HG03095 (cell line): Measurements from ENCODE around the gene LRRC63.
"Not testable (repeated sequence)": the region's sequence is repeated elsewhere in the genome, so short reads cannot be mapped to it uniquely, and the experiment has no call there.

ENCODE experiments used
- ATAC-seq: cut with Tn5 transposase; IDR thresholded peaks from one replicate; pipeline ENCODE4 v1.9.1; 2021; ENCODE audit warnings: moderate library complexity; ENCODE audit not compliant: unreplicated experiment

LRRC63 gene

DNA sequence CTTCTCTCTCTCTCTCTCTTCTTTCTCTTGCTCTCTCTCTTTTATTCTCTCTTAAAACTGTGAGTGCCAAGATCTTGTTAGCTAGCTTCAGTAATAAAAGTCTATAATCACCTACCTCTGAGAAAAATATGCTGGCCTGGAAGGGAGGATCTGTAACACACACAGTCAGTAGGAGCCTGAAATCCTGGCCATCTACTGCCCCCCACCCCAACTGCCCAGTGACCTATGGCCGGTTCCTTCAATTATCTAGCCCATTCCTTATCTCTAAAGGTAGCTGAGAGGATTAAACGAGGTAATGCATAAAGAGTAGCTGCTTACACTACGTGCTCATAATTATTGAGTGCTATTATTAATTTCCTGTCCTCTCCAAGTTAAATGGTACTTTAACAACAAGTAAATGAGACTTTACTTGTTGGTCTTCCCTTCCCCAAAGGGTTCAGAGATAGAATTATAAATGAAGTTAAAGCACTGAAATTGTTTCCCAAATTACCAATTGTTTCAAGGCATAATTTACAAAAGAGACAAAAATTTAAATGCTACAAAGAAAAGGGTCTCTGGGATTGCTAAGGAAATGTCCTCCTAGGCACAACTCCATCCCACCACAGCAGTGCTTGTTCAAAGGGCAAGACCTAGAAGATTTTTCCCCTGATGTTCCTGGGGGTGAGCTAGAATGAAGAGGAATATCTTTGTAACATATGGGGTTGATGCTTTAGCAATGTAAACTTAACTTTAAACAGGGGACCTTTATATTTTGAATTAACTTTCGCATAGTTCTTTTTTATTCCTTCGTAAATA is 31.6 kb upstream of the LRRC63 start:
- ATAC-seq: no peak

DNA sequence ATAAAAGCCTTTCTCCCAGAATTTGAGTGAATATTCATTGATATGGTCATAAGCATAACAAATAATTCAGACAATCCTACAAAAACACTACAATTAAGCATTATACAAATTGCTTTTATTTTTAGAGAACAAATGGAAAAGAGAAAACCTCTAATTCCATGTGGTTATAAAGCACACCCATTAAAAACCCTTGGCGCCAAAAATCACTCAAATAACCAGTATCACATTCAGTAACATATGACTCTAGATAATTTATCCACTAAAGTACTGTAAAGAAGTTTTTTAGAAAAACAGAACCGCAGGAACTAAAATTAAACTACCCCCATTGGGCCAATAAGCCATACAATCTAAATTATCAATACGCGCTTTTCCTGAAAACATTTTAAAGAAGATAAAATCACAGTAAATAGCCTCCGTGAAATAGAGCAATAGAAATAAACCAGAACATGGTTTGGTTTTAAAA is 30.3 kb upstream of the LRRC63 start:
- no peak for ATAC-seq

DNA sequence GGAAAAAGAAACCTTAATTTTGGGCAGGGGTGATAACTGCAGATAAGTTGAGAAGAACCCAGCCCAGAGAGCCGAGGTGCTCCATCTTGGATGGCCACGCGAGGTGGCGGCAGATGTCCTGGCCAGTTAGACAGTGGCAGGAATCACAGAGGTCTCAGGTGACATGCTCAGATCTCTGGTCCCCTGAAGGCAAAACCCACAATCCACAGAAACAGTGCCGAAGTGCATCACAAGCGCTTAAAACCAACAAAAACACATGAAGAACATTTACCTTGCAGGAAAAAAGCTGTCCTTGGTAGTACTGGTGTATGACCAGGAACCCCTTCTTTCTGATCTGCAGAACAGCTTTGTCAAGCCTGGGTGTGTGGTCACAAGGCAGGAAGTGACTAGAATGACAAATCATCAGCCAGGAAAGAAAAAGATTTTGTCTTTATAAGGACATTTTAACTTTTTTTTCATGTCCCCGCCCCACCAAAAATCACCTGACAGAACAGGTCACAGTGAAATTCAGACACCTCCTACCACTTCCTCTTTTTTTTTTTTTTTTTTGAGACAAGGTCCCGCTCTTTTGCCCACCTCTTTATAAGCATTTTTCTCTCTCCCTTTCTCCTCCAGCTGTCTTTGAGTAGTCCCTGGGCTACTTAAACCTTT is 29.8 kb upstream of the LRRC63 start, which contains the start of gene LCP1:
TSS of gene LCP1 (minus strand) at position 338 of the 651 bp plus-strand sequence. CDS start 22,515 bp downstream, outside the sequence.
- peak; percentile 51 for ATAC-seq

DNA sequence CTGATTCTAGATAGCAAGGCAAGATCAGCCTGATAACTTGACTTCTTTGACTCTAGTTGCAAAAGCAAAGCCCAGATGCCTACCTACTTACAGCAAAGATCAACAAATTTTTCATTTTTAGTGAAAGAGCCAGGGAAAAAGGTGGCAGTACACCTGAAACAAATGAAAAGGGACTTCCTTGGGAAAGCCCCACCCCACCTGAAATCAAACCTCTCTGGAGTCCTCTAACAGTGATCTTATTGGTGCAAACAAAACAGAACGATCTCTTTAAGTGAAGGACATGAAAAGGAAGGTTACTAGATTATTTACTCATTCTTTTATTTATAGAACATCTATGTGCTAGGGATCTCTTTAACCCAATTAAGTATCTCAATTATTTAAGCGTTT is 29.2 kb upstream of the LRRC63 start:
- no peak for ATAC-seq

DNA sequence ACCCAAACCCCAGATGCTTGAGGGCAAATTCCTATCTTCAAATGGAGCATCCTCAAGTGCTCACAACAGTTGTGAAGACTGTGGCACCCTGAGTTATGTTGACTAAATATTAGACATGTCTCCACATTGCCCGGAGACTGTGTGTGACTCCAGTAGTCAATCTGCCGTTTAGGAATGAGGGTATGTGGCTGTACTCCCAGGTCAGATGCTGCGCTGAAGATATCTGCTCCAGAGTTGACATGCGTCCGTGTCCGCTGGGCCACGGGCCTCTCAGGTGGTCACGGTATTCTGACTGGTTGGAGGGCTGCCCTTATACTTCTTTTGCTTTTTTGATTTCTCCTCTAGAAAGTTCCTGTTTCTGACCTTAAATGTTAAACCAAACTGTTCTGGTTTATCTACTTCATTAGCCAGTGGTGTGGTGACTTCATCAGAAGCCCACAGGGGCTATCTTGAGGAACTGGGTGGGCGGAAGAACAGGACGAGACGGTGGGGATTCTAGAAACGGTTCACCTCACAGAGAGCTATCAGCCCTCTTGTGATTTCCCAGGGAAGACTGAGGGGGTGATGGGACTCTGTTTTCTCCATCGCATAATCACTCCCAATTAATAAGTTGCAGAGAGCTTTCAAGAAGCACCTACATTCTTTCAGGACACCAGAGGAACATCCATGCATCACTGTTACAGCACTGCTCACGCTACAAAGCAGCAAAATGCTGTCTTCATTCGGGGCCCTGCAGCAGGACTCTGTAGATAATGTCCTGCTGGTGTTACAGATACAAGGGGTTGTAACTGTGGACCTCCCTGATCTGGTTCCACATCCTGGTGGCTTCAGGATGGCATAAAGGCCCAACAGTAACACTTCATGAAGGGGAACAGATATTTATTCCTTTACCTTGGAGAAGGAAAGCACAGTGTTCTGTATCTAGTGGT is 28.4 kb upstream of the LRRC63 start:
- ATAC-seq: no peak

DNA sequence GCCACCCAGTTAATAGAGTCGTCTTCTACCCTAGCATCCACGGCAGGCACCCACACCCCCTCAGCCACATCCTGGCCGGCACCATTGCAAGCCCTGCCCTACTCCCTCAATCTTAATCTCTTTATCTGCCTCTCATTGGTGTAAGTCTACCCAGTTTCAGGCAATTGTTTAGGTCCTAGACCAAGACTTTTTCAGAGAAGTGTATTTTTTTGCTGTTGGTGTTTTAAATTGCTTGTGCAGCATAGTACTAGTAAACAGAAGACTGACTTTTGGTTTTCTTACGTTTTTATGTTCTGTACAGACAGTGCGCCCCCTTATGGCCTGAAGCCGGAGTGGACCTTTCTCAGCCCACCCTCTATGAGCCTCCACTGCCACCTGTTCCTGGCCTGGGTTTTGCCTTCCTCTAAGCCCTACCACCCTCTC is 27.4 kb upstream of the LRRC63 start:
- ATAC-seq: peak; percentile 41

DNA sequence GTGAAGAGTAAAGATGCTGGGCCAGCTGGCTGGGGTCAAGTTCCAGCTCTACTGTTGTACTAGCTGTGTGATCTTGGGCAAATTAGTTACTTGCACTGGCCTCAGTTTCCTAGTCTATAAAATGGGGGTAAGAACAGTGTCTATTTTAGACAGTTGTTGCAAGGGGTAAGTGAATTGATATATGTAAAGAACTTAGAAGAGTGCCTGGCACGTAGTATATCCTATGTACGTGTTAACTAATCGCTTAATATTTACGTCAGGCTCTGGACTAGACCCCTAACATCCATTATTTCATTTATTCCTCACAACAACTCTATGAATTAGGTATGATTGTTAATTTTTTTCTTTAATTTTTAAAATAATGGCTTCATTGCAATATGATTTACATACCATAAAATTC is 26.1 kb upstream of the LRRC63 start:
- no peak for ATAC-seq

DNA sequence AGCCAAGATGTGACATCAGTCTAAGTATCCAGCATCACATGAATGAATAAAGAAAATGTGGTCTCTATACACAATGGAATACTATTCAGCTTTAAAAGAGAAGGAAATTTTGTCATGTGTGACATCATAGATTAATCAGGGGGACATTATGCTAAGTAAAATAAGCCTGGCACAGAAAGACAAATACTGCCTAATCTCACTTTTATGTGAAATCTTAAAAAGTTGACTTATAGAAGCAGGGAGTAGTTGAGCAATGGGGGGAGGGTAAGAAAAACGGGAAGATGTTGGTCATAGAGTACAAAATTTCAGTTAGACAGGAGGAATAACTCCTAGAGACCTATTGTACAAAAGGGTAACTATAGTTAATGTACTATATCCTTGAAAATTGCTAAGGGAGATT is 19.3 kb upstream of the LRRC63 start:
- no peak for ATAC-seq

DNA sequence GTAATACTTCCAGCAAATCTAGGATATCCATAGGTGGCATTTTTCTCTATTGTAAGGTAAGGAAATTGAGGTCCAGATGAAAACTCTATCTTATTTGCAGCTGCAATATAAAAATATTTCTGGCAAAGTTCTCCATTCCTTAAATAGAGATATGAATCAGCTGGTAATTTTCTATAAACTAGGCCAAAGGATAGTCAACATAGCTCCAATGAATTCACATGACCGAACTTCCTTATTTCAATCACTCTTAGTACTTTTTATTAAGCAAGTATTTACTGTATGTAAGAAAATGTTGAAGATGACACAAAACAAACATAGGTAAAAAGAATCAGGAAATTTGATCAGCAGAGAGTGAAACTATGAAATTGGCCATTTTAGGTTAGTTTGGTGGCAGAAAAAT is 16.7 kb upstream of the LRRC63 start:
- no peak for ATAC-seq

DNA sequence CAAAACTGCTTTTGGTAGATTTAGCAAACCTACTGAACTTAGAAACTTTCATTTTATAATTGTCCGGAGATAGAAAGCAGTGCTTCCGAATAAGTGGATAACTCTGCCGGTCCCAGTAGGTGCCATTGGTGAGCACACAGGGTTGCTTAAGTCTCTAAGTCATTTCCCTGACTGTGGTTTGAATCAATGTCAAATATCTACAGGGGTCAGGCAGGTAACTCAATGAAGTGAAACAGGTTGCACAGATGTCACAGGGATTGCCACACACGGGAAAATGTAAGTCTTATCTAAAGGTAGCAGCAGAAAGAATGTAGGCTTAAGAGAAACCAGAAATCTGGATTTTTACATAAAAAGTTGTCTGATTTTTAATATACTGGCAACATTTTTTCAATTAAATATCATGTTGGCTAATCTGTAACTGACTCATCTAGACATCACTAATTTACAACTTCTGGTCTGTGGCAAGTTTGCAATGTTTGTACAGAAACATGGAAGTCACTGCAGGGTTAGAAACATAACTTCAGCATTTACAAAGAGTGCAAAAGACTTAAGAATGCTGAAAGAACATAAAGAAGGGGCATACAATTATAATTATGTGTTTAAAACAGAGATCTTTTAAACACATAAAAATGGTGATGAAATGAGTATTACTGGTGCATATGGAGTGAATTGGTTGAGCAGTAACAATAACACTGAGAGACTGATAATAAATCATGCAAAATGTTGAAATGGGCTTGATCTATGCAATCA is 14.3 kb upstream of the LRRC63 start:
- ATAC-seq: no peak

DNA sequence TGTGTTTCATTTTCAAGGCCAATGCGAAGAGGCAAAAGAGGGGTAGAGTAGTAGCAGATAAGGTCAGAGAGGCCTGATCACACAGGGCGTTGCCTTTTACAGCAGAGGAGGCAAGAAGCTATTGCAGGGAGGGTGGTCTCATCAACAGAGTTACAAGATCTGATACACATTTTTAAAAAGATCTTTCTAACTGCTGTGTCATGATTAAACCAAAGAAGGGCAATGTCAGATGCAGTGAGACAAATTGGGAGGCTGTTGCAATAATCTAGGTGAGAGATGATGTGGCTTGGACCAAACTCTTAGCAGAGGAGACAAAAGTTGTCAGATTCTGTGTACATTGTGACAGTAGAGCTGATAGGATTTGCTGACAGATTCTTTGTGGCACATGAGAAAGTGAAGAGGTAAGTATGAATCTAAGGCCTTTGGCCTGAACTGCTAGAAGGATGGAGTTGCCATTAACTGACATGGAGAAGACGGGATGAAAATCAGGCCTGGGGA is 13.0 kb upstream of the LRRC63 start:
- no peak for ATAC-seq

DNA sequence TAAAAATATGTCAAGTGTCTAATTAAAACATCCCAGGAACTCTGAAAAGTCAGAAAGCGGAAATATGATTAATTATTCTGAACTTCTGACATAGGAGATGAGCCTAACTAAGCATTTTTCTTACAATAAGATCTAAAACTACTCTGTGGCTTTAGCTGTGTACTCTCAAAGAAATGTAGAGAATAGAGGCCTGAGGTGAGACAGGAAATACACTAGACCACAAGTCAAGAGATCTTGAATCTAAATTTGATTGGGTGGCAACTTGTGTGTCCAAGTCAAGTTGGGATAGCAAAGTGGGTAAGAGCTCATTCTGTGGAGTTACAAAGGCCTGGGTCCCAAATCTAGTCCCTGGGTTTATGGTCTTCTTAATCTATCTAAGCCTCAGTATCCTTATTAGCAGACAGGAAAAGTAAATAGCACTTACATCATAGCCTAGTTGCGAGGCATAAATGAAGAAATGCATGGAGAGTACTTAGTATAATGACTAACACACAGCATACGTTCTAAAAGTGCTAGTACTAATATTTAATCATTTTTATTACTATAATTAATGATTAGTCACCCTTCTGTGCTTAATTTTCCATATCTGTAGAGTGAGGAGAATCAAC is 9.4 kb upstream of the LRRC63 start:
- no peak for ATAC-seq

DNA sequence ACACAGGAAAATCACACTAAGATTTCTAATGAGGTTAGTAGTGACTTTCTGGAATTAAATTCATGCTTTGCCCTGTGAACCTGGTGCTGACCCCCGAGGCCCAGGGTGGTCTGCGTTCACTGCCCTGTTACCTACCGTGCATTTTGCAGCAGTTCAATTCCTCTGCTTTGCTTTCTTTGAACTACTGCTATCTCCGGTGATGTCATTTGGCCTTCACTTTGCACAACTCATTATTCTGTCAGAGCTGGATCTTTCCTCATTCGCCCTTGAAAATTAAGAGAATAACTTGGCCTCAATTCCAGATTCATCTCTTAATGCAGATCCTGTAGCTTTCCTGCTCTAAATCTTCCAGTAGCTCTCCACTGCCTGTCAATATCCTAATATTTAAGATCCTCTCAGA is 8.8 kb upstream of the LRRC63 start:
- no peak for ATAC-seq

DNA sequence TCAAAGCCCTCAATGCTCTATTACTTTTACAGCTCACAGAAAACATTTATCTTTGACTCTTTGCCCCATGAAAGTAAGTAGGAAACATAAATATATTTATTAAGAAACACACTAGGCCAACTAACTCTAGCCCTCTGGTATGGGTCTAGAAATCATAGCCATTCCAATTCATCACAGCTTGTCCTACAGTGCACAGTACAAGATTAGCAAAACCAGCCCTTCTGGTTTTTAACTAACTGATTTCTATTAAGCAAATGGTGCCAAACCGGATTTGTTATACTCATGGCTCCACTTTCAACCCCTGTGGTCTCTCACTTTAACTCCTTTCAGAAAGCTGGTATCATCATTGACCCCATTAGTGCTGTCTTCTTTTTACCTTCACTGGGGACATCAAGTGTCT is 5.6 kb upstream of the LRRC63 start:
- ATAC-seq: no peak

DNA sequence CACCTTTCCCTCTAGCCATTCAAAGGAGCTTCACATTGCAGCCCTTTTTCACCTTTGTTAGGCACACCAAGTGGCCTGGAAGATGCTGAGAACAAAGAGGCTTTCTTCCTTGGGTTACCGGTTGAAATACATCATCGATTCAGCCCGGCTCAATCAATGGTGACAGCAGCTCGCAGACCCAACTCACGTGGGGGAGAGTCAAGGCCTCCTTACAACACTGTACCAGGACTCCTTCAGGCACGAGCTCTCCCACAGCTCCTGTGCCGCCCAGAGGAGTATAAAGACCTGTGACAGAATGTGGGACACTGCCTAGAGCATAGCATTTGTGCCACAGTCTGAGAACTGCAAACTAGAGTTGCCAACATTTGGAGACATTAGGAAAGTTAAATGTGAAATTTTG is 3.9 kb upstream of the LRRC63 start:
- no peak for ATAC-seq

DNA sequence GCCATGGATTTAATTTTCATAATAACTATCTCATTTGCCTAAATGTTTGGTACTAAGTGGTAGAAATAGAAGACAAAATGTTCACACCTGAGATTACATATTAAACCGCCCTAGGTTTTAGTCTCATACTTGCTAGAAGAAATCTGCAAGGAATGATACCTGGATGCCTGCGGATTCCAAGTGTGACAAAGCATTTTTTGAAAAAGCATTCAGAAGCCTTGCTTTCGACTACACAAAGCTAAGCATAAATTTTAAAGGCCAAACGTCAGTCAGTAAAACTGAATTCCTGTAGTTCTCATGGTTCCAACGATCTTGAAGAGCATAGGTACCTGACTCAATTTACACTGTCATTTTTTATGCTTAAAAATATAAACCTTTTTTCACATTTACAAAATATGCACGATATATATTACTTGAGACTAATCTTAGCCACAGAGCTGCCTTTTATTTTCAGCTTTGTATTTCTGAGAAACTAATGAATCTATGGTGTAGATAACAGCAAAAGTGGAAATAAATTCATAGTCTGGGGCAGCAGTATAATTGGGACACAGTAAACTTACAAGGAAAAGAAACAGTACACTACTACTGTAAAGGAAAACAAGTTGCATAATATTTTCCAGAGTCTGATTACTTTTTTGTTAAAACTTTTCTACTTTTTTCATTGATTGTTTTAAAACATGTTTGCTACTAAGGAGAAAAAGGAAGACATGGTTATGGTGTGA is 1.2 kb upstream of the LRRC63 start:
- no peak for ATAC-seq

DNA sequence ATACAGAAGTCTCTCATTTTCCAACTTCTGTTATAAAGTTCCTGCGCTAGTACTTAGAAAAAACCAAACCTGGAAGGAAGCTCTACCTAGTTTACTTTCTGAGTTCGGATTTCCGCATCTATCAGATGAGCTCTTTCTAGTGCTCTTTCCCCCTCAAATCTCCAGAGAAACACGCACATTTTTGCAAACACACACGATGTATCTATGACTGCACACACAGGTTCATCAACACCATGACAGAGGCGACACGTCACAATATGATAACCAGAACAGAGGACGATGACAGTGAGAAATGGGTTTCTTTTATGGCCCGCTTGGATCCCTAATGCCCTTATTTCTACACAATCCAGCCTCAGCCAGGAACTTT is 629 bp upstream of the LRRC63 start:
- ATAC-seq: peak; percentile 30

DNA sequence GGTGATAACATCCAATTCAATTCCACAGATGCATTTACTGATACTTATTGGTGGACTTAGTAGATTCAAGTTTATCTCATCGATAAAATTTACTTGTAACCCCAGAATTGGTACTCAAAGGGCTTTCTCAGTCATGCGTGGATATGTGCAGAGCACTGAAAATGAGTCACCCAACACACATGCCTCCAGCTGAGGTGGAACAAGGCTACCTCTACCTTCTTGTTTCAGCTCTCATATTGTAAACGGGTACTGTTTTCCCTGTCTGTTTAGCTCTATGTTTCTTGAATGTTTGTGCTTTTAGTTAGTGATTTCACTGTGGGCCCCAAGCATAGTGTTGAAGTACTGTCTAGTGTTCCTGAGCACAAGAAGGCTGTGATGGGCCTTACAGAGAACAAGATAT is 1.5 kb downstream of the LRRC63 start:
- no peak for ATAC-seq

DNA sequence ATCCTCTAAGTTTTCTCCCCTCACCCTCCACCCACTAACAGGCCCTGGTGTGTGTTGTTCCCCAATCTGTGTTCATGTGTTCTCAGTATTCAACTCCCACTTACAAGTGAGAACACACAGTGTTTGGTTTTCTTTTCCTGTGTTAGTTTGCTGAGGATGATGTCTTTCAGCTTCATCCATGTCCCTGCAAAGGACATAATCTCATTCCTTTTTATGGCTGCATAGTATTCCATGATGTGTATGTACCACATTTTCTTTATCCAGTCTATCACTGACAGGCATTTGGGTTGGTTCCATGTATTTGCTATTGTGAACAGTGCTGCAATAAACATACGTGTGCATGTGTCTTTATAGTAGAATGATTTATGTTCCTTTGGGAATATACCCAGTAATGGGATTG is 3.0 kb downstream of the LRRC63 start:
- ATAC-seq: not testable (repeated sequence)
